Colonic mucosa (tissue), 4 donors: ENCODE data around the gene SLC9A3. TPM values are rescaled to one million over a fixed set of nuclear protein-coding genes. Genes with fewer than 3 reads are reported as not detected.

Experiments
- DNase-seq: peaks from one replicate; pipeline ENCODE4 v3.0.0-alpha.2; 2020
- H3K27ac ChIP-seq: fragments of 200-600 bp; one replicate; pipeline ENCODE4 v1.8.0; 2021
- H3K27me3 ChIP-seq: fragments of 200-600 bp; one replicate; pipeline ENCODE4 v1.8.0; 2021
- H3K36me3 ChIP-seq: fragments of 200-600 bp; one replicate; pipeline ENCODE4 v1.8.0; 2021
- H3K4me1 ChIP-seq: fragments of 200-600 bp; one replicate; pipeline ENCODE4 v1.8.0; 2021; ENCODE audit warnings: mild to moderate bottlenecking
- H3K4me3 ChIP-seq: fragments of 200-600 bp; one replicate; pipeline ENCODE4 v1.8.0; 2021
- H3K9ac ChIP-seq, 2 donors: one replicate each; pipeline ENCODE4 v1.7.0; 2013; ENCODE audit warnings: control low read depth in 2 of 2, low read depth in 2 of 2, low read length in 2 of 2
- H3K9me3 ChIP-seq: fragments of 200-600 bp; one replicate; pipeline ENCODE4 v1.8.0; 2021
- CTCF ChIP-seq: fragments of 200-600 bp; IDR thresholded peaks from one replicate; pipeline ENCODE4 v1.8.0; 2022; ENCODE audit warnings: antibody characterized with exemption, mild to moderate bottlenecking
- intact Hi-C: fragments of 100-400 bp; cut with DNase I; formaldehyde crosslinking; loops from one replicate; pipeline ENCODE4 v1.14.1; 2022
- total RNA-seq, 2 donors: library from RNA; stranded (reverse); fragmentation: NEBNext Ultra II Directional in 1 of 2; extraction: Animal tissue kit (Norgen Biotek cat#: 25700) in 1 of 2; gene quantifications; one replicate each; pipeline ENCODE4 v1.2.1, GENCODE V29; 2021
- donor health status: healthy.
- donor health status: DM: no; HTN: no; CAD: no.
- donor health status: DM: no; HTN: no; CAD: no.

The SLC9A3 gene
- total RNA-seq, 2 donors from 2014 or later: 70.0 to 78.8 TPM

DNA sequence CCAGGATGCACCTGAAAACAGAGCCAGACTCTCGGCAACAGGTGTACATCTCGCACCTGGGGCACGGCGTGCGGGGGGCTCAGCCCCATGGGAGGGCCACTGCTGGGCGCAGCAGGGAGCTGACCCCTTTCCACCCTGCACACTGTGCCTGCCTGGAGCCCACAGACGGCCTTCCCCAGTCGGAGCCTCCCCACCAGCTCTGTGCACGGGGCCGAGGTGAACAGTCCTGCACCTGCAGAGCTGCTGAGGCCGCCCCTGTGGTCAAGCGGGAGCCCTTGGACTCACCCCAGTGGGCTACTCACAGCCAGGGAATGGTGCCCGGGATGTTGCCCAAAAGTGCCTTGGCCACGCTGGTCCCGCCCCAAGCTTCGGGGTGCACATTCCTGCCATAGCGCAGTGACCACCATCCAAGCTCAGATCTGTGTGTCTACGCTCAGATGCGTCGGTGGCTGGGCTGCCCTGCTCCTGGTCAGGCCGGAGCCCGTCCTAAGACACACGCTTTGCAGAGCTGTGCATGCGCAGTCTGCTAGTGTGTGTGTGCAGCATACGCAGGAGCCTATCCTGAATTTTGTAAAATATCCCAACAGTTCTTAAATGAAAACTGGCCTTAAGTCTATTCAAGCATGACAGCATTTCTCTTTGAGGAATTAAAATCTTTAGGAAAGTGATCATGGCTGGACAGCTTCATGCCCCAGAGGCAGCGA is 89.7 kb downstream of the SLC9A3 start:
- H3K36me3 ChIP-seq: no peaks in the 10 kb centered on the region
- no peak for DNase-seq
- TF ChIP-seq CTCF: no peak
- no peaks in the 10 kb centered on the region for H3K27me3 ChIP-seq
- H3K9ac ChIP-seq: no peak overlapping the region
- intact Hi-C loops: no loop called here
- no peaks in the 10 kb centered on the region for H3K9me3 ChIP-seq
- no peaks in the 10 kb centered on the region for H3K4me1 ChIP-seq
- no peak overlapping the region for H3K4me3 ChIP-seq
- no peak overlapping the region for H3K27ac ChIP-seq

DNA sequence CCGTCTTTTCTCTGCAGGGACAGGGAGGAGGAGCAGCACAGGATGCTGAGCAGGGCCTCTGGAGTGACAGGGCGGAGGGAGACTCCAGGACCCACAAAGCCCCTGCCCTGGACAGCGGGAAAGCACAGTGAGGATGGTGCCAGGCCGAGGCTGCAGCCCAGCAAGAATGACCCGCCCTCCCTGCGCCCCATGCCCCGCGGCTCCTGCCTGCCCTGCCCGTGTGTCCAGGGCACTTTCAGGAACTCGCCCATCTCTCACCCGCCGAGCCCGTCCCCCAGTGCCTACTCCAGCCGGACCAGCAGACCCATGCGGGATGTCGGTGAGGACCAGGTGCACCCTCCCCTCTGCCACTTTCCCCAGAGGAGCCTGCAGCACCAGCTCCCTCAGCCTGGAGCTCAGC is 90.4 kb downstream of the SLC9A3 start:
- Histone ChIP-seq H3K4me3 (no peak overlapping the region), H3K4me1 (no peaks in the 10 kb centered on the region), H3K9ac (no peak overlapping the region), H3K9me3 (no peaks in the 10 kb centered on the region), H3K27ac (no peak overlapping the region), H3K36me3 (no peaks in the 10 kb centered on the region), H3K27me3 (no peaks in the 10 kb centered on the region)
- intact Hi-C loops: no loop called here
- no peak for DNase-seq
- TF ChIP-seq CTCF: no peak

DNA sequence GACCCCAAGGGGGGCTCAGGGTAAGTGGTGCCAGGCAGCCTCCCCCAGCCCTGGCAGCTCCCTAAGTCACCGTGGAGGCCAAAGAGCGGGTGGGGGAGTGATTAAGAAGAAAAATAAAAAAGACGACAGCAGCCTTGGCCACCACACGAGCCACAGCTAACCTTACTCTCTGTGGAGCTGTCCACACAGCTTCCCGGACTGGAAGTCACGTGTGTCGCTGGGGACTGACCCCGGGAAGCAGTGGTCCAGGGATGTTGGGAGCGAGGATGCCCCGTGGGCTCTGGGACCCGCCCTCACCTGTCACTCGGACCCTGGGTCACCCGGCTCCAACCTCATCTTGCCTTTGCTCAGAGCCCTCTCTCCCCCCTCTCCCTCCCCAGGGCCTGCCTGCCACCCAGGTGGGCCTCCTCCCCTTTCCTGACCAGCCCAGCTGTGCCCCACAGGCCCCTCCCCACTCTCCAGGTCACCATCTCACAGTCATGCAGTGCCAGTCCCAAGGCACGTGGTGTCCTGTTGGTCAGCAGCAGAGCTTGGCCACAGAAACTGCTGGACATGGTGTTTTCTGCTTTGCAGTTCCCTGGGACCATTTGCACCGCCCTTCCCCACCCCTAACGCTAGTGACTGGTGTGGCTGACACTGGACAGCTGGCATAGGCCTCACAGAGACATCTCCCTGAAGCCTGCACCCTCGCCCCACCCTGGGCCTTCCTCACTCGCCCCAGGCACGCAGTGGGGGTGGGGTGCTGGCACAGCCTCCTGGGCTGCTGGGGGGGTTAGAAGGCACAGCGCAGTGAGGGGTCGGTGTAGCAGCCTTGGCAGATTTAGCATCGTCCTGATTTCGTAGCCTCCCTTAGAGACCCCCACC is 91.1 kb downstream of the SLC9A3 start:
- no peak overlapping the region for H3K9ac ChIP-seq
- DNase-seq: no peak
- intact Hi-C loops: no loop called here

DNA sequence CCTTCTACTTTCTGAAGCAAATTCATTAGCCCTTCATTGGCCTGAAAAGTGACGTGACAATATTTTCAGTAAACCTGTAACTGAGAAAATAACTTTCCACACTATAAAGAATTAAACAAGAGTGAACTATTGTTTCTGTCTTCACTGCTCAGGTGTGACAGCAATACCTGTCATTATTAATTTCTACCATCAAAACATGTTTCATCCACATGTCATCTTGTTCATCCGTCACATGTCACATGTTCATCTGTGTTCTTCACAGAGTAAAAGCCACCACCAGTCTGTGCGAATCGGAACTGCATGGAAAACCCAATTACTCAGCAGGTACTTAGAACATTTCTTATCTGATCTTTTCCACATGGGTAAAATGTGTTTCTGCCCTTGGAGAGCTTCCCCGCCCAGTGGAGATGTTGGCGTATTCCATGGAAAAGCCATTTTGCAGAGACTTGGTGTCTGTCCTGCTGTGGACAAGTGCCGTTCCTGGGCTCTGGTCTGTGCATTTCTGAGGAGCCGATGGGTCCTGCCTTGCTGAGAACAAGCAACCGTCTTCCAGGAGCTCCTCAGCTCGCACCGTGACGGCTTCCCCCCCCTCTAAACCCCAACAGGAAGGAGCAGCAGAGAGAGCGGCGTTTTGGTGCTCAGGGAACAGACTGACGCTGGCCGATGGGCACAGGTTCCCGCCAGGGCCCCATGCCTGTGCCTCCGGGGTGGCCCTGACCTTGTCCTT is 91.9 kb downstream of the SLC9A3 start:
- DNase-seq: no peak
- TF ChIP-seq CTCF: no peak
- Histone ChIP-seq H3K4me3 (no peak overlapping the region), H3K4me1 (no peaks in the 10 kb centered on the region), H3K9me3 (no peaks in the 10 kb centered on the region), H3K27ac (no peak overlapping the region), H3K9ac (no peak overlapping the region), H3K27me3 (no peaks in the 10 kb centered on the region), H3K36me3 (no peaks in the 10 kb centered on the region)
- intact Hi-C loops: no loop called here

More for the DNA sequence above, 91.1 kb downstream of the SLC9A3 start:
- no peaks in the 10 kb centered on the region for H3K9me3 ChIP-seq
- no peak overlapping the region for H3K27ac ChIP-seq
- no peaks in the 10 kb centered on the region for H3K4me1 ChIP-seq
- no peaks in the 10 kb centered on the region for H3K27me3 ChIP-seq
- TF ChIP-seq CTCF: no peak
- no peak overlapping the region for H3K4me3 ChIP-seq
- H3K36me3 ChIP-seq: no peaks in the 10 kb centered on the region

DNA sequence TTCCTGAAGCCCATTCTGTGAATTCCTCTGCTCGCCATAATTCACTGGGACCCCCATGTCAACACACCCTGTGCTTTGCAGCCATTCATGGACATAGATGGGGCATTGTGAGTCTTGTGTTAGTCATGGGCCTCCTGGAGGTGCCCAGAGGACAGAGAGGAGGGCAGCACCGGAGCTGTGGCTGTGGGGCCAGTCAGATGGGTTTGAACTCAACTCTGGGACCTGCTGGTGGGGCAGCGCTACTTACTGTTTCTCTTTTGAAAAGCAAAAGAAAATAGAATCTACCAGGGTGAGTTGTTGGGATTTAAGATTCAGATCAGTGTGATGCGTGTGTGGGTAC is 92.6 kb downstream of the SLC9A3 start:
- H3K4me3 ChIP-seq: no peak overlapping the region
- no peak for TF ChIP-seq CTCF
- no peaks in the 10 kb centered on the region for H3K27me3 ChIP-seq
- no peaks in the 10 kb centered on the region for H3K4me1 ChIP-seq
- DNase-seq: no peak
- H3K36me3 ChIP-seq: no peaks in the 10 kb centered on the region
- no peak overlapping the region for H3K27ac ChIP-seq
- no peaks in the 10 kb centered on the region for H3K9me3 ChIP-seq
- intact Hi-C loops: no loop called here
- no peak overlapping the region for H3K9ac ChIP-seq
